Jurkat, Clone E6-1 (cell line): ENCODE measurements around the gene PIM3.

ENCODE experiments used
- DNase-seq: peaks from one replicate; pipeline ENCODE4 v3.0.0-alpha.2; 2011; ENCODE audit warnings: low read depth, low spot score
- H3K4me3 ChIP-seq: 2 replicates; pipeline ENCODE4 v1.5.1; 2011; ENCODE audit warnings: mild to moderate bottlenecking, low read length, control low read depth, moderate library complexity

Gene PIM3

DNA sequence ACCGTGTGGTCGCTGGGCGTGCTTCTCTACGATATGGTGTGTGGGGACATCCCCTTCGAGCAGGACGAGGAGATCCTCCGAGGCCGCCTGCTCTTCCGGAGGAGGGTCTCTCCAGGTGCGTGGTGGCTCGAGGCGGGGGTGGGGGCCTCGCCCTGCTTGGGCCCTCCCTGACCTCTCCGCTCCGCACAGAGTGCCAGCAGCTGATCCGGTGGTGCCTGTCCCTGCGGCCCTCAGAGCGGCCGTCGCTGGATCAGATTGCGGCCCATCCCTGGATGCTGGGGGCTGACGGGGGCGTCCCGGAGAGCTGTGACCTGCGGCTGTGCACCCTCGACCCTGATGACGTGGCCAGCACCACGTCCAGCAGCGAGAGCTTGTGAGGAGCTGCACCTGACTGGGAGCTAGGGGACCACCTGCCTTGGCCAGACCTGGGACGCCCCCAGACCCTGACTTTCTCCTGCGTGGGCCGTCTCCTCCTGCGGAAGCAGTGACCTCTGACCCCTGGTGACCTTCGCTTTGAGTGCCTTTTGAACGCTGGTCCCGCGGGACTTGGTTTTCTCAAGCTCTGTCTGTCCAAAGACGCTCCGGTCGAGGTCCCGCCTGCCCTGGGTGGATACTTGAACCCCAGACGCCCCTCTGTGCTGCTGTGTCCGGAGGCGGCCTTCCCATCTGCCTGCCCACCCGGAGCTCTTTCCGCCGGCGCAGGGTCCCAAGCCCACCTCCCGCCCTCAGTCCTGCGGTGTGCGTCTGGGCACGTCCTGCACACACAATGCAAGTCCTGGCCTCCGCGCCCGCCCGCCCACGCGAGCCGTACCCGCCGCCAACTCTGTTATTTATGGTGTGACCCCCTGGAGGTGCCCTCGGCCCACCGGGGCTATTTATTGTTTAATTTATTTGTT lies 2.4 kb downstream of the PIM3 start:
- no peak overlapping the region for H3K4me3 ChIP-seq
- no peak for DNase-seq

- H3K4me3 ChIP-seq, result no peak overlapping the region
- DNase-seq, result peak; percentile 54
Measured at GRCh38 chr22:49963647-49964026, 3.1 kb downstream of the PIM3 start.

DNA sequence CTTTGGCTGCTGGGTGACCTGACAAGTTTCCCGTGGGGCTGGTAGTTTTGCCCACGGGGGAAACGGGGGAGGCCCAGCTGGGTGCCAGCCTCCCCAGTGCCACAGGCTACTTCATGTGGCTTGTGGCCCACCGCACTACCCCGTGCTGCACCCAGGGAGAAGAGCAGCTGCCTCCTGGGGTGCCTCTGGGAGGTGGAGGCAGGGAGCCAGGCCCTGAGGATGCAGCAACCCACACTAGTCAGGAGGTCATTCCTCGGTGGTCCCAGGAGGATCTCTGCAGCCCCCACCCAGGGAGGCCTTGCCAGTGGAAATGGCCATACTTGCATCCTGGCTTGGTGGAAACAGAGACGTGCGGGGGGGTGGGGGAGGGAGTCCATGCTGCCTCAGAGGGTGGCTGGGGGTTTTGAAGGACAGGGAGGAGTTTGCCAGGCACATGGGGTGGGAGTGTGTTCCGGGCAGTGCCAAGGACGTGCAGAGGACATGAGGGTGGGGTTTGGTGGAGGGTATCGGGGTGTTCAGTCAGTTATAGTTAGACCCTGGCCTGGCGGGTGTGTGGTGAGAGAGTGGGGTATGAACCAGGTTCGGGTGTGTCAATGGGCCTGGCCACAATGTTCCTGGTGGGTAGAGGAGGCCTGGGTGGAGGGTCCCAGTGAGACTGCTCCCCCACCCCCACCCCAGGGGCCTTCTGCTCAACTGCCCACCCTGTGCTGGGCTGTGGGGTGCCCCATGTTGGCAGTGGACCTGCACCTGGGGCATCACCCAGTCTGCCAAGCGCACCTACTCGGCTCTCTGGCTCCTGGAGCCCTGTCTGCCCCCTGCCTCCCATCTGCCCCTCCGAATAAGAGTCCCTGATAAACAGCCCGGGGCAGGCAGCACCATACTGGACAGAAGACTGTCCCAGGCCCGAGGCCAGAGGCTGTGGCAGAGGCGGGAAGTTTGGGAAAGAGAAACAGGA lies 3.8 kb downstream of the PIM3 start:
- no peak overlapping the region for H3K4me3 ChIP-seq
- peak; percentile 71 for DNase-seq

- no peak for DNase-seq
- H3K4me3 ChIP-seq, result no peak overlapping the region
Measured at GRCh38 chr22:49965091-49966040, 4.8 kb downstream of the PIM3 start.

DNA sequence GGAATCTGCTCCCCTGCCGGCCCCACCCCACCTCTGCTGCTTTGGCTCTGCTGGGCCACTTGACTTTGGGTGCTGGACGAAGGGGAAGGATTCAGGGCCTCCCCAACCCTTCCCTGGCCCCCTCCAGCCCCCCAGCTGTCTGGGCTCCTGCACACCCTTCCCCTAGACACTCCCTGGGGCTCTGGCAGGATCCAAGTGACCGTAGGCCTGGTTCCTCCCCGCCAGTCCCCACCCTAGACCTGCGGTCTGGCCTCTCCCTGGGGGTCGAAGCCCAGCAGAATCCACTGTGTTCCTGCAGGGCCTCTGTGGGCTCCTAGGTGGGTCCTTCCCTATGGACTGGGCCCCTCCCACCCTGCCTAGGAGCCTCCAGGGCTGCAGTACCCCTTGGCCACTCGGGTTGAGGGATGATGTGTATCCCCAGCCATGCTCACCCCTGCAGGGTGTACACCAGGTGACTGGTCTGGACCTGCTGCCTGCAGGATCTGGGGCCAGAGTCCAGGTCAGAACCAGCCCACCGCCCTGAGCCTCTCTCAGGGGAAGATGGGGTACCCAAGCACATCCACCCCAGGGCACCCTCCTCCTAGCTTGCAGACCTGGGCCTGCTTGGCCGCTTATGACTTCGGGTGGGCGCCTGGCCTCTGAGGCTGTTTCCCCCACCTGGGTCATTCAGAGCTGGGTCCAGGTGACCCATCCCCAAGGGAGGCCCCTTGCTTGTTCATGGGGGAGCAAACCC lies 5.6 kb downstream of the PIM3 start:
- no peak for DNase-seq
- no peak overlapping the region for H3K4me3 ChIP-seq

GRCh38 chr22:49966774-49967705 lies 6.5 kb downstream of the PIM3 start:
- no peak overlapping the region for H3K4me3 ChIP-seq
- no peak for DNase-seq

GRCh38 chr22:49967706-49968208 lies 7.2 kb downstream of the PIM3 start:
- no peak overlapping the region for H3K4me3 ChIP-seq
- DNase-seq, result no peak

- no peak overlapping the region for H3K4me3 ChIP-seq
- DNase-seq, result no peak
Measured at GRCh38 chr22:49968313-49968830, 7.8 kb downstream of the PIM3 start.

- no peak overlapping the region for H3K4me3 ChIP-seq
- DNase-seq, result no peak
Measured at GRCh38 chr22:49968831-49969661, 8.5 kb downstream of the PIM3 start.

DNA sequence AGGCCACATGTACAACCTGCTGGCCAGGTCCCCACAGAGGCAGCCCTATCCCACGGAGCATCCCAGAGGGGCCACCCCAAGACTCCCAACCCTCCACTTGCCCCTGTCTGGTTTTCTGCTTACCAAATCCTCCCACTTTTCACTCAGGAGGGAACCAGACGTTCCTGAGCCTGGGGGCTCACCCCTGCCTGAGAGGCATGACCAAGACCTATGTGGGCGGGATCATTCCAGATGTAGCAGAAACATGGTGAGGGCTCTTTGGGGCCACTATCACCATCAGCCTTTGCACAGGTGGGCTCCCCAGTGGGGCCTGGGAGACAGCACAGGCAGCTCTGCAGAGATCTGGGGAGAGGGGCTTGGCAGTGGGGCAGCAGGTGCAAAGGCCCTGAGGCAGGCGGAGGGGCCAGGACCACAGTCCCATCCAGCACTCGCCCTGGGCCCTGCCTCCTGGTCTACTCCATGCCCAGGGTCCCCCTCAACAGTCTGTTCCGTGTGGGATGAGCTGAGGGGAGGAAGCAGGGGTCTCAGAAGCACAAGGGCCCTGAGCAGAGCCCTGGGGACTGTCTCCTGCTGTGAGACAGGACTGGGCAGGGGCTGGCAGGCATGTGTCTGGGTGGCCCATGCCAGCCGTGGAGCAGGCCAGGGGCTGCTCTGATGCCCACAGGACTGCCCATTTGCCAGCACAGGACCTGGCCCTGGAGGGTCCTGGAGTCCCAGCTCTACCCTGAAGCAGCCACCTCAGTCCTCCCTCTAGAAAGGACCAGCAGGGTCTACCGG lies 9.4 kb downstream of the PIM3 start:
- DNase-seq, result no peak
- H3K4me3 ChIP-seq, result no peak overlapping the region

GRCh38 chr22:49970528-49971231 lies 10.1 kb downstream of the PIM3 start:
- peak overlapping the region; percentile 45 for H3K4me3 ChIP-seq
- peak; percentile 90 for DNase-seq

GRCh38 chr22:49971232-49972162 lies 10.9 kb downstream of the PIM3 start:
- H3K4me3 ChIP-seq, result peak overlapping the region; percentile 45
- no peak for DNase-seq

- no peak for DNase-seq
- H3K4me3 ChIP-seq, result no peak overlapping the region
Measured at GRCh38 chr22:49972163-49973017, 11.8 kb downstream of the PIM3 start.
